Measurements from ENCODE around the gene C1QTNF8. TPM values are rescaled to one million over a fixed set of nuclear protein-coding genes. Genes with fewer than 3 reads are reported as not detected.

C1QTNF8 gene
- total and polyA plus RNA-seq, 2 of the 8 experiments (the other 6 are each of a cell fraction or from before 2014, with no cell fraction given): not detected

GRCh38 chr16:1073566-1074378 lies 22.3 kb downstream of the C1QTNF8 start (continued):
- TF ChIP-seq SUZ12 (IDR thresholded peaks at IDR 0.05; ENCODE audit: low read length) (no peak), RAD21 (IDR thresholded peaks at IDR 0.05 in 1 of 2, conservative IDR thresholded peaks at IDR 0.05 in 1 of 2; ENCODE audit: low read depth in 2 of 2, low read length in 2 of 2) (peak; percentile 45 to 62), MAX (IDR thresholded peaks at IDR 0.05) (0 out of 2 replicates have a peak, but pooled peaks have one; percentile 10), HDAC2 (IDR thresholded peaks at IDR 0.05; ENCODE audit: borderline replicate concordance in 1 of 2, low read depth in 2 of 2, low read length in 2 of 2) (no peak), EGR1 (IDR thresholded peaks at IDR 0.05; ENCODE audit: borderline replicate concordance, low read depth, low read length) (no peak), EZH2 (IDR thresholded peaks at IDR 0.05; ENCODE audit: low read depth, low read length, severe bottlenecking) (no peak)

All from H1 (cell line).